Parathyroid adenoma (tissue), 2 donors: ENCODE results near the gene BCOR.

ENCODE experiments used
- H2AFZ ChIP-seq: fragments of 300-600 bp; sonication (generic); one replicate; pipeline ENCODE4 v1.7.0; 2017; ENCODE audit warnings: antibody characterized with exemption, mild to moderate bottlenecking
- H3K27ac ChIP-seq: fragments of 300-600 bp; sonication (generic); one replicate; pipeline ENCODE4 v1.7.0; 2017
- H3K27me3 ChIP-seq: fragments of 300-600 bp; sonication (generic); one replicate; pipeline ENCODE4 v1.7.0; 2017; ENCODE audit warnings: low read length; ENCODE audit not compliant: control insufficient read depth, insufficient read depth
- H3K36me3 ChIP-seq: fragments of 300-600 bp; sonication (generic); one replicate; pipeline ENCODE4 v1.7.0; 2017; ENCODE audit warnings: low read length; ENCODE audit not compliant: control insufficient read depth, insufficient read depth
- H3K4me1 ChIP-seq: fragments of 300-600 bp; sonication (generic); one replicate; pipeline ENCODE4 v1.7.0; 2017; ENCODE audit warnings: control low read depth
- H3K4me2 ChIP-seq: fragments of 300-600 bp; sonication (generic); one replicate; pipeline ENCODE4 v1.7.0; 2017; ENCODE audit warnings: low read length
- H3K4me3 ChIP-seq: fragments of 300-600 bp; sonication (generic); one replicate; pipeline ENCODE4 v1.7.0; 2017; ENCODE audit warnings: low read depth, low read length
- H3K79me2 ChIP-seq: fragments of 300-600 bp; sonication (generic); one replicate; pipeline ENCODE4 v1.7.0; 2017; ENCODE audit warnings: control low read depth
- H3K9ac ChIP-seq: fragments of 300-600 bp; sonication (generic); one replicate; pipeline ENCODE4 v1.7.0; 2017; ENCODE audit warnings: mild to moderate bottlenecking
- H3K9me3 ChIP-seq: fragments of 300-600 bp; sonication (generic); one replicate; pipeline ENCODE4 v1.7.0; 2017; ENCODE audit warnings: low read length; ENCODE audit not compliant: control insufficient read depth
- TF ChIP-seq, protein P1 (sequence below): fragments of 300-600 bp; sonication (generic); IDR thresholded peaks from one replicate; pipeline ENCODE4 v1.7.0; 2017; ENCODE audit warnings: antibody characterized with exemption, mild to moderate bottlenecking
- donor health status: primary hyperparathyroidism.

Gene BCOR

DNA sequence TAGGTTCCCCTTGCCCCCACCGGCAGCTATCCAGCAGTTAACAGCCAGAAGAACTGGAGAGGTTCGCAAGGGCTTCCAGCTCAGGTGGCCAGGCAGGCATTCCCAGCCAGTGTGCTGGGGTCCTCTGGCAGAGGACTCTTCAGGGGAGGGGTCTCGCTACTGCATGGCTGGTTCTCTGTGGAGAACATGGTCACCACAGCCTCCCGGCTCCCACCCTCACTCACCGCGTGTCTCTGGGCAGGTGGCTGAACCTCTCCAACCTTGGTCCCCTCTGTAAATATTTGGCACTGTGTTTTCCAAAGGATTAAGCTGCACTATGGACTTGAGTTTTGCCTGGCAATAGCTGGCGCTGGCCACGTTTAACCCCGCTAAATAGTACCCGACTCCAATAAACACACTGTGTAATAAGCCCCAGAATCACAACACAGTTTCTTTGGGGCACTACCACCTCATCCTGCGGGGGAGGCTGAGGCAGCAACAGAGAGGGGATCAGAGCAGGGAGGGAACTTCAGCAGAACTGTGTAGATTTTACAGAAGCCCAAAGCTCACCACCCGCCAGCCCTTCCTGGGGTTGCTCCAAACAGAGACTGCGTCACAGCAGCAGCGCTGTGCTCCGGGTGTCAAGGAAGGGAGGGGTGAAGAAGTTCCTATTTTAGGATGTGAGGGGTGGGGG lies 15.2 kb downstream of the BCOR start:
- TF ChIP-seq, protein P1, sequence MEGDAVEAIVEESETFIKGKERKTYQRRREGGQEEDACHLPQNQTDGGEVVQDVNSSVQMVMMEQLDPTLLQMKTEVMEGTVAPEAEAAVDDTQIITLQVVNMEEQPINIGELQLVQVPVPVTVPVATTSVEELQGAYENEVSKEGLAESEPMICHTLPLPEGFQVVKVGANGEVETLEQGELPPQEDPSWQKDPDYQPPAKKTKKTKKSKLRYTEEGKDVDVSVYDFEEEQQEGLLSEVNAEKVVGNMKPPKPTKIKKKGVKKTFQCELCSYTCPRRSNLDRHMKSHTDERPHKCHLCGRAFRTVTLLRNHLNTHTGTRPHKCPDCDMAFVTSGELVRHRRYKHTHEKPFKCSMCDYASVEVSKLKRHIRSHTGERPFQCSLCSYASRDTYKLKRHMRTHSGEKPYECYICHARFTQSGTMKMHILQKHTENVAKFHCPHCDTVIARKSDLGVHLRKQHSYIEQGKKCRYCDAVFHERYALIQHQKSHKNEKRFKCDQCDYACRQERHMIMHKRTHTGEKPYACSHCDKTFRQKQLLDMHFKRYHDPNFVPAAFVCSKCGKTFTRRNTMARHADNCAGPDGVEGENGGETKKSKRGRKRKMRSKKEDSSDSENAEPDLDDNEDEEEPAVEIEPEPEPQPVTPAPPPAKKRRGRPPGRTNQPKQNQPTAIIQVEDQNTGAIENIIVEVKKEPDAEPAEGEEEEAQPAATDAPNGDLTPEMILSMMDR, result no peak
- no peak overlapping the region for H2AFZ ChIP-seq
- H3K9me3 ChIP-seq, result no peaks in the 10 kb centered on the region
- peak overlapping the region; percentile 26 for H3K4me2 ChIP-seq
- no peaks in the 10 kb centered on the region for H3K36me3 ChIP-seq
- peaks cover 4% of the 10 kb centered on the region for H3K4me1 ChIP-seq
- no peak overlapping the region for H3K4me3 ChIP-seq
- no peak overlapping the region for H3K9ac ChIP-seq
- peaks cover 18% of the 10 kb centered on the region for H3K79me2 ChIP-seq
- no peak overlapping the region for H3K27ac ChIP-seq
- H3K27me3 ChIP-seq, result no peaks in the 10 kb centered on the region

DNA sequence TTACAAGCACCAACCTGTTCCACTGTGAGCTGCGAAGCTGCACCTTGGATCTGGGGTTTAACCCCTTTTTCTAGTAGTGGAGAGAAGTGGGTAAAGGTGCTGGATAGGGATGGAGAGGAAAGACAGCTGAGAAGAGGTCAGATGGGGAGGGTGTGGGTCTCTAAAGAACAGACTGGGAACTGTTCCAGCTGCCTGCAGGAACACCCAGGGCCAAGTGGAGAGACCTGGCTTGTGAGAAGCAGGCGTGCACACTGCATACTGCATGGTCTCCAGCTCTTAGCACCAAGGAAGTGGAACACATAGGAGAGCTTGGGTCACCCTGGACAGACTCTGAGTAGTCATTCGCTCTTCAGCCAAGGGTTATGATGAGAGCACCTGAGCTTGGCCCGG lies 16.1 kb downstream of the BCOR start:
- Histone ChIP-seq H3K4me3 (no peak overlapping the region), H2AFZ (no peak overlapping the region), H3K9ac (no peak overlapping the region), H3K36me3 (no peaks in the 10 kb centered on the region), H3K4me2 (no peak overlapping the region), H3K27ac (no peak overlapping the region), H3K4me1 (peaks cover 4% of the 10 kb centered on the region), H3K27me3 (no peaks in the 10 kb centered on the region), H3K9me3 (no peaks in the 10 kb centered on the region), H3K79me2 (peaks cover 18% of the 10 kb centered on the region)
- TF ChIP-seq, protein P1, result no peak

DNA sequence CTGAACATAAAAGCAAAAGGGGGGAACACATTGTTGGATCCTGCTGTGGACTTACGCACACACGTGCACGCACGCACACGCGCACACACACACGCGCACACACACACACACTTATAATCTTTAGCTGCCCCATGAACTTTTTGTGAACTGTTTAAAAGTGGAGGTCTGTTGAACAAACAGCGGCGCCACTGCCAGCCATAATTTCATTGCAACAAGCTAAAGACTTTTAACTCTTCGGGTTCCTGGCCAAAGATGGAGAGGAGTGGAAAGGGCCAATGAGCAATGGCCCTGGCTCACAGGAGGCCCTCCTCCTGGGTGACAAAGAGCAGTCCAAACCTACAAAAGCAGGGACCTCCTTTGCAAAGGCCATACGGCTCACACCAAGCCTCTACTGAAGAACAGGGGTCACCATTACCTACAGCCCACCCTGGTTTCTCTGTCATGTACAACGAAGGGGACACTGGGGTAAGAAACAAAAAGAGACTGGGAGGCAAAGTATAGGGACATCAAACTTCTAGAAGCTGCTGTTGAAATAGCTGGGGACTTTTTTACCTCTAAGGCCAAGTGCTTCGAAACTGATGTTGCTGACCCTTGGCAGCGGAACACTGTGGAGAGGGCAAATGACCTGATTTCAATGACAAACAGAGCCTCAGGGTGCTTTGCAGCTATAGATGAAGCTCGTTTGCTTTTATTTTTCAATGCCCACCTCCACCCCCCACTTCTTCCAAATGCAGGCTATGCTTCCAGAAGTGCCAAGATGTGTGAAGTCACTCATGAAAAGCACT lies 16.7 kb downstream of the BCOR start:
- H3K4me2 ChIP-seq, result no peak overlapping the region
- H3K36me3 ChIP-seq, result no peaks in the 10 kb centered on the region
- H3K4me3 ChIP-seq, result no peak overlapping the region
- no peak overlapping the region for H3K9ac ChIP-seq
- H3K9me3 ChIP-seq, result no peaks in the 10 kb centered on the region
- H2AFZ ChIP-seq, result no peak overlapping the region
- no peaks in the 10 kb centered on the region for H3K27me3 ChIP-seq
- H3K4me1 ChIP-seq, result peaks cover 4% of the 10 kb centered on the region
- H3K79me2 ChIP-seq, result peaks cover 18% of the 10 kb centered on the region
- H3K27ac ChIP-seq, result no peak overlapping the region
- TF ChIP-seq, protein P1, result no peak

DNA sequence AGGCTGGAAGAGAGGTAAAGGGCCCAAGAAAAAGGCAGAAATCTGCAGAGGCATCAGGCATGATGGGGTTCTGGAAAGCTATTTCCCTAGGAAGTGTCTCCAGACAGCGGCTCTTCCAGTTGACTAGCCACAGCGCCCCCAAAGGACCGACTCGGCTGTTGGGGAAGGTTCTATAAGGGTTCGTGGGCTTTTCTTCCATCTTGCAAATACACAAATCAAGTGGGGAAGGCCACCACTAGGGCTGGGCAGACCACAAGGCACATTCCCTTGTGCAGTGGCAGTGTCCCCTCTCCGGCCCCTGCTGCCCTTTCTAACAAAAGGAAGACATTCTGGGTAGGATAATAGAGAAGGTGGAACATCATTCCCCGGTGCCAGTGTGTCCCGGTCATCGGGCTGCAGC lies 18.2 kb downstream of the BCOR start:
- Histone ChIP-seq H3K4me3 (no peak overlapping the region), H3K27me3 (no peaks in the 10 kb centered on the region), H2AFZ (no peak overlapping the region), H3K4me2 (no peak overlapping the region), H3K36me3 (no peaks in the 10 kb centered on the region), H3K27ac (no peak overlapping the region), H3K9me3 (no peaks in the 10 kb centered on the region), H3K4me1 (no peaks in the 10 kb centered on the region), H3K9ac (no peak overlapping the region), H3K79me2 (peaks cover 13% of the 10 kb centered on the region)
- TF ChIP-seq, protein P1, result no peak
